ENCODE measurements around the gene EPN2. TPM values are rescaled to one million over a fixed set of nuclear protein-coding genes. Genes with fewer than 3 reads are reported as not detected.

EPN2 gene
- polyA plus RNA-seq, 1 donor (not counting 4 experiments of a cell fraction or from before 2014, with no cell fraction given) = 30.2 TPM

- Histone ChIP-seq H3K4me2 (ENCODE audit: control insufficient read depth, extremely low read depth, insufficient read depth, low read depth, low read length) (no peak overlapping the region), H3K27ac (ENCODE audit: control insufficient read depth, insufficient read depth, low read length) (no peak overlapping the region), H3K27me3 (ENCODE audit: control insufficient read depth, extremely low read depth, insufficient read depth, low read length) (no peaks in the 10 kb centered on the region), H3K4me3 (ENCODE audit: control insufficient read depth in 2 of 3, extremely low read depth in 1 of 3, insufficient read depth in 2 of 3, low read depth in 1 of 3, low read length in 3 of 3) (no peak overlapping the region), H3K79me2 (ENCODE audit: control insufficient read depth, insufficient read depth, low read length) (no peaks in the 10 kb centered on the region), H3K9ac (ENCODE audit: control insufficient read depth, extremely low read depth, insufficient read depth, low read length) (no peak overlapping the region), H3K36me3 (ENCODE audit: control insufficient read depth in 2 of 2, extremely low read depth in 1 of 2, insufficient read depth in 2 of 2, low read length in 2 of 2) (peaks cover 9 to 16% of the 10 kb centered on the region in 2 experiments), H3K9me1 (ENCODE audit: control insufficient read depth, extremely low read depth, insufficient read depth, low read length) (no peaks in the 10 kb centered on the region), H3K4me1 (ENCODE audit: control insufficient read depth, extremely low read depth, insufficient read depth, low read length) (peaks cover 7% of the 10 kb centered on the region), H2AFZ (ENCODE audit: control insufficient read depth, low read length) (no peak overlapping the region), H3K9me3 (ENCODE audit: control insufficient read depth, low read depth, low read length) (no peaks in the 10 kb centered on the region), H4K20me1 (ENCODE audit: control insufficient read depth, extremely low read depth, insufficient read depth, low read length) (no peaks in the 10 kb centered on the region)
- no peak for FAIRE-seq
- dilution Hi-C loops (cut with MboI; ENCODE audit: extremely low pct_ligation_motif_present, low sequenced_read_pairs) = no loop called here
- TF ChIP-seq CTCF (optimal IDR thresholded peaks at IDR 0.05 in 1 of 3, IDR thresholded peaks at IDR 0.05 in 1 of 3, conservative IDR thresholded peaks at IDR 0.05 in 1 of 3; ENCODE audit: extremely low read depth in 1 of 3, insufficient read depth in 2 of 3, low read length in 3 of 3) (no peak), EZH2 (IDR thresholded peaks at IDR 0.05; ENCODE audit: low read length) (no peak)
- DNase-seq (ENCODE audit: low read depth, low spot score) = no peak
These were observed 85.0 kb downstream of the EPN2 start for GRCh38 chr17:19322129-19322505.

GRCh38 chr17:19322861-19323260, 85.7 kb downstream of the EPN2 start:
- Histone ChIP-seq H3K9me3 (ENCODE audit: control insufficient read depth, low read depth, low read length) (no peaks in the 10 kb centered on the region), H3K4me3 (ENCODE audit: control insufficient read depth in 2 of 3, extremely low read depth in 1 of 3, insufficient read depth in 2 of 3, low read depth in 1 of 3, low read length in 3 of 3) (no peak overlapping the region), H3K4me1 (ENCODE audit: control insufficient read depth, extremely low read depth, insufficient read depth, low read length) (peaks cover 14% of the 10 kb centered on the region), H4K20me1 (ENCODE audit: control insufficient read depth, extremely low read depth, insufficient read depth, low read length) (no peaks in the 10 kb centered on the region), H3K79me2 (ENCODE audit: control insufficient read depth, insufficient read depth, low read length) (no peaks in the 10 kb centered on the region), H3K9me1 (ENCODE audit: control insufficient read depth, extremely low read depth, insufficient read depth, low read length) (no peaks in the 10 kb centered on the region), H3K36me3 (ENCODE audit: control insufficient read depth in 2 of 2, extremely low read depth in 1 of 2, insufficient read depth in 2 of 2, low read length in 2 of 2) (peaks cover 6 to 10% of the 10 kb centered on the region in 2 experiments), H3K9ac (ENCODE audit: control insufficient read depth, extremely low read depth, insufficient read depth, low read length) (no peak overlapping the region), H3K27ac (ENCODE audit: control insufficient read depth, insufficient read depth, low read length) (no peak overlapping the region), H3K4me2 (ENCODE audit: control insufficient read depth, extremely low read depth, insufficient read depth, low read depth, low read length) (no peak overlapping the region), H2AFZ (ENCODE audit: control insufficient read depth, low read length) (no peak overlapping the region), H3K27me3 (ENCODE audit: control insufficient read depth, extremely low read depth, insufficient read depth, low read length) (no peaks in the 10 kb centered on the region)
- no peak for TF ChIP-seq CTCF (optimal IDR thresholded peaks at IDR 0.05 in 1 of 3, IDR thresholded peaks at IDR 0.05 in 1 of 3, conservative IDR thresholded peaks at IDR 0.05 in 1 of 3; ENCODE audit: extremely low read depth in 1 of 3, insufficient read depth in 2 of 3, low read length in 3 of 3)
- no peak for TF ChIP-seq EZH2 (IDR thresholded peaks at IDR 0.05; ENCODE audit: low read length)
- dilution Hi-C loops (cut with MboI; ENCODE audit: extremely low pct_ligation_motif_present, low sequenced_read_pairs) = no loop called here
- FAIRE-seq (no peak), DNase-seq (ENCODE audit: low read depth, low spot score) (no peak)

All from keratinocyte (primary cell).